GM23338 (cell line): Measurements from ENCODE around the gene FBXL19.

ENCODE experiments used
- CREB1 ChIP-seq: fragments of 250-450 bp; sonication (Bioruptor Pico); IDR thresholded peaks from 2 replicates; pipeline ENCODE4 v1.5.0; 2020; ENCODE audit warnings: low read depth, mild to moderate bottlenecking, moderate library complexity
- CTCF ChIP-seq, 2 experiments: fragments of 200-600 bp in 1 of 2; sonication (generic) in 1 of 2; conservative IDR thresholded peaks; 2 replicates each; pipeline versions ENCODE4 v1.5.1 to v1.6.1; 2016 to 2017; ENCODE audit warnings: antibody characterized with exemption in 2 of 2, low read depth in 2 of 2, mild to moderate bottlenecking in 2 of 2, moderate library complexity in 1 of 2
- EZH2 ChIP-seq: fragments of 200-600 bp; sonication (generic); IDR thresholded peaks from one replicate; pipeline ENCODE4 v1.8.0; 2017; ENCODE audit warnings: antibody characterized with exemption, mild to moderate bottlenecking, low read depth; ENCODE audit not compliant: unreplicated experiment
- EZH2phosphoT487 ChIP-seq: fragments of 200-600 bp; sonication (generic); IDR thresholded peaks from one replicate; pipeline ENCODE4 v1.8.1; 2018; ENCODE audit warnings: antibody characterized with exemption; ENCODE audit not compliant: unreplicated experiment
- JUNB ChIP-seq: IDR thresholded peaks from one replicate; pipeline ENCODE4 v1.6.1; 2016; ENCODE audit warnings: antibody characterized with exemption; ENCODE audit not compliant: unreplicated experiment
- NANOG ChIP-seq: IDR thresholded peaks from 2 replicates; pipeline ENCODE4 v1.6.1; 2016; ENCODE audit warnings: antibody characterized with exemption, borderline replicate concordance
- POLR2AphosphoS5 ChIP-seq: IDR thresholded peaks from 2 replicates; pipeline ENCODE4 v1.6.1; 2016; ENCODE audit warnings: antibody characterized with exemption, low read depth
- STAT1 ChIP-seq: IDR thresholded peaks from one replicate; pipeline ENCODE4 v1.6.1; 2016; ENCODE audit warnings: antibody characterized with exemption; ENCODE audit not compliant: unreplicated experiment
- ZNF114 ChIP-seq: fragments of 250-450 bp; sonication (Bioruptor Pico); IDR thresholded peaks from 2 replicates; pipeline ENCODE4 v1.5.0; 2020; ENCODE audit warnings: mild to moderate bottlenecking, moderate library complexity
- ZNF331 ChIP-seq: fragments of 250-450 bp; sonication (Bioruptor Pico); IDR thresholded peaks from 2 replicates; pipeline ENCODE4 v1.5.0; 2020; ENCODE audit warnings: low read depth, mild to moderate bottlenecking, moderate library complexity
- TF ChIP-seq, protein P1 (sequence below): IDR thresholded peaks from one replicate; pipeline ENCODE4 v1.6.1; 2018; ENCODE audit warnings: antibody characterized with exemption; ENCODE audit not compliant: unreplicated experiment
- TF ChIP-seq, protein P2 (sequence below): fragments of 250-450 bp; sonication (Bioruptor Pico); IDR thresholded peaks from 2 replicates; pipeline ENCODE4 v1.5.0; 2020; ENCODE audit warnings: mild to moderate bottlenecking, moderate library complexity
- TF ChIP-seq, protein P3 (sequence below): IDR thresholded peaks from 2 replicates; pipeline ENCODE4 v1.6.1; 2016; ENCODE audit warnings: antibody characterized with exemption

DNA sequence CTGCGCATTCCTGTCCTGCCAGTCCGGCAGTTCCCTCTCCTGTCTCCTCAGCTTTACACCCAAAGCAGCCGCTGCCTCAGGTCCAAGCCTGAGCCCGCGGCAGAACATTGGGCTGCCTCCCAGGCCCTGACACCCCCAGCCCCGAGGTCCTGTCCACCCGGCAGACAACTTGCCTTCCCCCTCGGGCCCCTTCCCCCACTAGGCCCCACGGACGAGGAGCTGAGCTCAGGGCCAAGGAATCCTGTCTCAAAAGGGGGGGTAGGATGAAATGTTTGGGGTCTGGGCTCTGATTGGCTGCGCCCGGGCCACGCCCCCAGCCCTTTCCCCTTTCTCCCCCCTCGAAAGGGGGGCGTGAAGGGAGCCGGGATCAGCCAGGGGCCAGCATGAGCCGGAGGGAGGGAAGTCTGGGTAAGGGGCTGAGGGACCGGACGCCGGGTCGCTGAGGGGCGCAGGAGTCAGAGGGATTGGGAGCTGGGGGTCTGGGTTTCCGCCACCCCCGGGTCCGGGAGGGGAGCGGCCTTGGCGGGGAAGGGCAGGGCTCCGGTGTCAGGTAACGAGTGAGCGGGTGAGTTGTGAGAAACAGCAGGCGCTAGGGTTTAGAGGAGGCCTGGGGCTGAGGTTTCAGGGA lies 27.0 kb upstream of the FBXL19 start, which contains the start of gene CTF1:
- TF ChIP-seq CTCF (conservative IDR thresholded peaks at IDR 0.05; ENCODE audit: low read depth in 2 of 2) (no peak), EZH2phosphoT487 (no peak), POLR2AphosphoS5 (peak; percentile 55), ZNF114 (CRISPR knock-in tag) (no peak), EZH2 (no peak), CREB1 (CRISPR knock-in tag) (no peak), NANOG (no peak), JUNB (no peak), ZNF331 (CRISPR knock-in tag) (no peak), STAT1 (no peak)
- TF ChIP-seq, protein P1, sequence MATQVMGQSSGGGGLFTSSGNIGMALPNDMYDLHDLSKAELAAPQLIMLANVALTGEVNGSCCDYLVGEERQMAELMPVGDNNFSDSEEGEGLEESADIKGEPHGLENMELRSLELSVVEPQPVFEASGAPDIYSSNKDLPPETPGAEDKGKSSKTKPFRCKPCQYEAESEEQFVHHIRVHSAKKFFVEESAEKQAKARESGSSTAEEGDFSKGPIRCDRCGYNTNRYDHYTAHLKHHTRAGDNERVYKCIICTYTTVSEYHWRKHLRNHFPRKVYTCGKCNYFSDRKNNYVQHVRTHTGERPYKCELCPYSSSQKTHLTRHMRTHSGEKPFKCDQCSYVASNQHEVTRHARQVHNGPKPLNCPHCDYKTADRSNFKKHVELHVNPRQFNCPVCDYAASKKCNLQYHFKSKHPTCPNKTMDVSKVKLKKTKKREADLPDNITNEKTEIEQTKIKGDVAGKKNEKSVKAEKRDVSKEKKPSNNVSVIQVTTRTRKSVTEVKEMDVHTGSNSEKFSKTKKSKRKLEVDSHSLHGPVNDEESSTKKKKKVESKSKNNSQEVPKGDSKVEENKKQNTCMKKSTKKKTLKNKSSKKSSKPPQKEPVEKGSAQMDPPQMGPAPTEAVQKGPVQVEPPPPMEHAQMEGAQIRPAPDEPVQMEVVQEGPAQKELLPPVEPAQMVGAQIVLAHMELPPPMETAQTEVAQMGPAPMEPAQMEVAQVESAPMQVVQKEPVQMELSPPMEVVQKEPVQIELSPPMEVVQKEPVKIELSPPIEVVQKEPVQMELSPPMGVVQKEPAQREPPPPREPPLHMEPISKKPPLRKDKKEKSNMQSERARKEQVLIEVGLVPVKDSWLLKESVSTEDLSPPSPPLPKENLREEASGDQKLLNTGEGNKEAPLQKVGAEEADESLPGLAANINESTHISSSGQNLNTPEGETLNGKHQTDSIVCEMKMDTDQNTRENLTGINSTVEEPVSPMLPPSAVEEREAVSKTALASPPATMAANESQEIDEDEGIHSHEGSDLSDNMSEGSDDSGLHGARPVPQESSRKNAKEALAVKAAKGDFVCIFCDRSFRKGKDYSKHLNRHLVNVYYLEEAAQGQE: no peak
- TF ChIP-seq, protein P2, sequence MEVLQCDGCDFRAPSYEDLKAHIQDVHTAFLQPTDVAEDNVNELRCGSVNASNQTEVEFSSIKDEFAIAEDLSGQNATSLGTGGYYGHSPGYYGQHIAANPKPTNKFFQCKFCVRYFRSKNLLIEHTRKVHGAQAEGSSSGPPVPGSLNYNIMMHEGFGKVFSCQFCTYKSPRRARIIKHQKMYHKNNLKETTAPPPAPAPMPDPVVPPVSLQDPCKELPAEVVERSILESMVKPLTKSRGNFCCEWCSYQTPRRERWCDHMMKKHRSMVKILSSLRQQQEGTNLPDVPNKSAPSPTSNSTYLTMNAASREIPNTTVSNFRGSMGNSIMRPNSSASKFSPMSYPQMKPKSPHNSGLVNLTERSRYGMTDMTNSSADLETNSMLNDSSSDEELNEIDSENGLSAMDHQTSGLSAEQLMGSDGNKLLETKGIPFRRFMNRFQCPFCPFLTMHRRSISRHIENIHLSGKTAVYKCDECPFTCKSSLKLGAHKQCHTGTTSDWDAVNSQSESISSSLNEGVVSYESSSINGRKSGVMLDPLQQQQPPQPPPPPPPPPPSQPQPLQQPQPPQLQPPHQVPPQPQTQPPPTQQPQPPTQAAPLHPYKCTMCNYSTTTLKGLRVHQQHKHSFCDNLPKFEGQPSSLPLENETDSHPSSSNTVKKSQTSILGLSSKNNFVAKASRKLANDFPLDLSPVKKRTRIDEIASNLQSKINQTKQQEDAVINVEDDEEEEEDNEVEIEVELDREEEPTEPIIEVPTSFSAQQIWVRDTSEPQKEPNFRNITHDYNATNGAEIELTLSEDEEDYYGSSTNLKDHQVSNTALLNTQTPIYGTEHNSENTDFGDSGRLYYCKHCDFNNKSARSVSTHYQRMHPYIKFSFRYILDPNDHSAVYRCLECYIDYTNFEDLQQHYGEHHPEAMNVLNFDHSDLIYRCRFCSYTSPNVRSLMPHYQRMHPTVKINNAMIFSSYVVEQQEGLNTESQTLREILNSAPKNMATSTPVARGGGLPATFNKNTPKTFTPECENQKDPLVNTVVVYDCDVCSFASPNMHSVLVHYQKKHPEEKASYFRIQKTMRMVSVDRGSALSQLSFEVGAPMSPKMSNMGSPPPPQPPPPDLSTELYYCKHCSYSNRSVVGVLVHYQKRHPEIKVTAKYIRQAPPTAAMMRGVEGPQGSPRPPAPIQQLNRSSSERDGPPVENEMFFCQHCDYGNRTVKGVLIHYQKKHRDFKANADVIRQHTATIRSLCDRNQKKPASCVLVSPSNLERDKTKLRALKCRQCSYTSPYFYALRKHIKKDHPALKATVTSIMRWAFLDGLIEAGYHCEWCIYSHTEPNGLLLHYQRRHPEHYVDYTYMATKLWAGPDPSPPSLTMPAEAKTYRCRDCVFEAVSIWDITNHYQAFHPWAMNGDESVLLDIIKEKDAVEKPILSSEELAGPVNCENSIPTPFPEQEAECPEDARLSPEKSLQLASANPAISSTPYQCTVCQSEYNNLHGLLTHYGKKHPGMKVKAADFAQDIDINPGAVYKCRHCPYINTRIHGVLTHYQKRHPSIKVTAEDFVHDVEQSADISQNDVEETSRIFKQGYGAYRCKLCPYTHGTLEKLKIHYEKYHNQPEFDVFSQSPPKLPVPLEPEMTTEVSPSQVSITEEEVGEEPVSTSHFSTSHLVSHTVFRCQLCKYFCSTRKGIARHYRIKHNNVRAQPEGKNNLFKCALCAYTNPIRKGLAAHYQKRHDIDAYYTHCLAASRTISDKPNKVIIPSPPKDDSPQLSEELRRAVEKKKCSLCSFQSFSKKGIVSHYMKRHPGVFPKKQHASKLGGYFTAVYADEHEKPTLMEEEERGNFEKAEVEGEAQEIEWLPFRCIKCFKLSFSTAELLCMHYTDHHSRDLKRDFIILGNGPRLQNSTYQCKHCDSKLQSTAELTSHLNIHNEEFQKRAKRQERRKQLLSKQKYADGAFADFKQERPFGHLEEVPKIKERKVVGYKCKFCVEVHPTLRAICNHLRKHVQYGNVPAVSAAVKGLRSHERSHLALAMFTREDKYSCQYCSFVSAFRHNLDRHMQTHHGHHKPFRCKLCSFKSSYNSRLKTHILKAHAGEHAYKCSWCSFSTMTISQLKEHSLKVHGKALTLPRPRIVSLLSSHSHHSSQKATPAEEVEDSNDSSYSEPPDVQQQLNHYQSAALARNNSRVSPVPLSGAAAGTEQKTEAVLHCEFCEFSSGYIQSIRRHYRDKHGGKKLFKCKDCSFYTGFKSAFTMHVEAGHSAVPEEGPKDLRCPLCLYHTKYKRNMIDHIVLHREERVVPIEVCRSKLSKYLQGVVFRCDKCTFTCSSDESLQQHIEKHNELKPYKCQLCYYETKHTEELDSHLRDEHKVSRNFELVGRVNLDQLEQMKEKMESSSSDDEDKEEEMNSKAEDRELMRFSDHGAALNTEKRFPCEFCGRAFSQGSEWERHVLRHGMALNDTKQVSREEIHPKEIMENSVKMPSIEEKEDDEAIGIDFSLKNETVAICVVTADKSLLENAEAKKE: no peak
- TF ChIP-seq, protein P3, sequence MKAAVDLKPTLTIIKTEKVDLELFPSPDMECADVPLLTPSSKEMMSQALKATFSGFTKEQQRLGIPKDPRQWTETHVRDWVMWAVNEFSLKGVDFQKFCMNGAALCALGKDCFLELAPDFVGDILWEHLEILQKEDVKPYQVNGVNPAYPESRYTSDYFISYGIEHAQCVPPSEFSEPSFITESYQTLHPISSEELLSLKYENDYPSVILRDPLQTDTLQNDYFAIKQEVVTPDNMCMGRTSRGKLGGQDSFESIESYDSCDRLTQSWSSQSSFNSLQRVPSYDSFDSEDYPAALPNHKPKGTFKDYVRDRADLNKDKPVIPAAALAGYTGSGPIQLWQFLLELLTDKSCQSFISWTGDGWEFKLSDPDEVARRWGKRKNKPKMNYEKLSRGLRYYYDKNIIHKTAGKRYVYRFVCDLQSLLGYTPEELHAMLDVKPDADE: no peak
